PC-9 (cell line): ENCODE measurements around the gene PMIS2. TPM values are rescaled to one million over a fixed set of nuclear protein-coding genes. Genes with fewer than 3 reads are reported as not detected.

Experiments
- BruUV-seq: library from RNA; stranded (reverse); fragments of 400-500 nt; replicated peaks from 2 replicates; lab custom pipeline; 2021; lab: Mats Ljungman, UMichigan
- CTCF ChIA-PET: fragments of 300-600 bp; sonication (Branson Sonifier 250); formaldehyde crosslinking; loops from one replicate; lab custom pipeline; 2022; ENCODE audit warnings: antibody characterized with exemption; lab: Charles Lee
- POLR2A ChIA-PET: fragments of 300-600 bp; sonication (Branson Sonifier 250); formaldehyde crosslinking; loops from one replicate; lab custom pipeline; 2022; ENCODE audit warnings: antibody characterized with exemption; ENCODE audit not compliant: unreplicated experiment; lab: Charles Lee
- DNase-seq, 2 experiments: peaks; one replicate each; pipeline versions ENCODE4 v3.0.0 to v3.0.0-alpha.2; 2015 to 2022; ENCODE audit warnings: mixed read lengths in 1 of 2
- H2AFZ ChIP-seq: fragments of 200-600 bp; sonication (generic); 2 replicates; pipeline ENCODE4 v1.8.1; 2017; ENCODE audit warnings: antibody characterized with exemption
- H3F3A ChIP-seq: fragments of 200-600 bp; sonication (generic); 2 replicates; pipeline ENCODE4 v1.8.1; 2017; ENCODE audit warnings: antibody characterized with exemption, mild to moderate bottlenecking, low read depth; ENCODE audit not compliant: insufficient read depth
- H3K27ac ChIP-seq: fragments of 200-600 bp; sonication (generic); 2 replicates; pipeline ENCODE4 v1.6.1; 2016; ENCODE audit warnings: mixed run types
- H3K27me3 ChIP-seq: fragments of 200-600 bp; sonication (generic); 2 replicates; pipeline ENCODE4 v1.6.1; 2016; ENCODE audit warnings: low read depth, mixed run types; ENCODE audit not compliant: insufficient read depth
- H3K36me3 ChIP-seq: fragments of 200-600 bp; sonication (generic); 2 replicates; pipeline ENCODE4 v1.6.1; 2016; ENCODE audit warnings: low read depth, mixed run types
- H3K4me1 ChIP-seq: fragments of 200-600 bp; sonication (generic); replicated peaks from 2 replicates; pipeline ENCODE4 v1.6.1; 2016; ENCODE audit warnings: mixed run types; ENCODE audit not compliant: insufficient read depth
- H3K4me2 ChIP-seq: fragments of 200-600 bp; sonication (generic); 2 replicates; pipeline ENCODE4 v1.6.1; 2017; ENCODE audit warnings: mixed run types
- H3K4me3 ChIP-seq: fragments of 200-600 bp; sonication (generic); 2 replicates; pipeline ENCODE4 v1.6.1; 2016; ENCODE audit warnings: mixed run types
- H3K79me2 ChIP-seq: fragments of 200-600 bp; sonication (generic); 2 replicates; pipeline ENCODE4 v1.6.1; 2017; ENCODE audit warnings: low read depth, mixed run types
- H3K9me2 ChIP-seq: fragments of 200-600 bp; sonication (generic); 2 replicates; pipeline ENCODE4 v1.8.1; 2017; ENCODE audit warnings: mild to moderate bottlenecking; ENCODE audit not compliant: insufficient read depth
- H3K9me3 ChIP-seq: fragments of 200-600 bp; sonication (generic); 2 replicates; pipeline ENCODE4 v1.8.1; 2016; ENCODE audit warnings: low read depth; ENCODE audit not compliant: insufficient read depth
- H4K20me1 ChIP-seq: fragments of 200-600 bp; sonication (generic); 2 replicates; pipeline ENCODE4 v1.8.1; 2017; ENCODE audit not compliant: insufficient read depth
- CTCF ChIP-seq: fragments of 200-600 bp; sonication (generic); conservative IDR thresholded peaks from 2 replicates; pipeline ENCODE4 v1.6.1; 2017; ENCODE audit warnings: mixed run types, antibody characterized with exemption, mild to moderate bottlenecking, moderate library complexity
- EZH2 ChIP-seq: fragments of 200-600 bp; sonication (generic); IDR thresholded peaks from 2 replicates; pipeline ENCODE4 v1.8.0; 2017; ENCODE audit warnings: antibody characterized with exemption, low read depth
- intact Hi-C: fragments of 100-400 bp; cut with micrococcal nuclease; formaldehyde crosslinking; loops from one replicate; pipeline ENCODE4 v1.10.0; 2022; ENCODE audit not compliant: unreplicated experiment
- total RNA-seq: library from RNA; stranded (reverse); gene quantifications from 2 replicates; pipeline ENCODE4 v1.2.3, GENCODE V29; 2021

The PMIS2 gene
- total RNA-seq, 1 experiment from 2014 or later, result not detected

GRCh38 chr19:35546532-35546931, 39.4 kb upstream of the PMIS2 start:
- POLR2A ChIA-PET, result interaction anchor here (0.6 kb wide), 1 partner anchor 147 kb away, joined by 19 read pairs; no protein-coding TSS in a partner anchor
- Histone ChIP-seq H3F3A (no peaks in the 10 kb centered on the region), H3K27ac (no peak overlapping the region), H3K9me3 (no peaks in the 10 kb centered on the region), H2AFZ (peak overlapping the region; percentile 99; the same call in 1 of the 2 replicates), H3K4me1 (peaks cover 14% of the 10 kb centered on the region), H3K79me2 (peaks cover 42% of the 10 kb centered on the region), H3K36me3 (peaks cover 6% of the 10 kb centered on the region; the same call in 1 of the 2 replicates), H4K20me1 (no peaks in the 10 kb centered on the region; the same call in 1 of the 2 replicates), H3K4me2 (peak overlapping the region; percentile 98), H3K9me2 (no peaks in the 10 kb centered on the region), H3K27me3 (no peaks in the 10 kb centered on the region), H3K4me3 (peak overlapping the region; percentile 100)
- CTCF ChIA-PET, result no interaction called here
- DNase-seq, result no peak
- no TSS peak for BruUV-seq
- TF ChIP-seq EZH2 (no peak), CTCF (no peak)
- intact Hi-C loops, result loop anchor here (5.0 kb wide), 2 partner anchors 96 to 386 kb away; partner anchors contain the start of gene ETV2

- H3K9me2 ChIP-seq, result no peaks in the 10 kb centered on the region
- 0 out of 2 replicates have a peak, but pooled peaks cover 6% of the 10 kb centered on the region for H3K36me3 ChIP-seq
- H3K4me3 ChIP-seq, result no peak overlapping the region
- no peaks in the 10 kb centered on the region for H3K27me3 ChIP-seq
- no peaks in the 10 kb centered on the region; the same call in 1 of the 2 replicates for H3F3A ChIP-seq
- intact Hi-C loops, result loop anchor here (1.0 to 5.0 kb wide), 3 partner anchors 93 to 383 kb away; partner anchors contain the start of gene ETV2
- H3K9me3 ChIP-seq, result no peaks in the 10 kb centered on the region
- DNase-seq, result peak; percentile 46 to 50
- no peak overlapping the region for H2AFZ ChIP-seq
- no peak overlapping the region for H3K4me2 ChIP-seq
- H3K27ac ChIP-seq, result no peak overlapping the region
- TF ChIP-seq CTCF (peak; percentile 88), EZH2 (no peak)
- no TSS peak for BruUV-seq
- H3K4me1 ChIP-seq, result peaks cover 10% of the 10 kb centered on the region
- peaks cover 32% of the 10 kb centered on the region for H3K79me2 ChIP-seq
- ChIA-PET CTCF (interaction anchor here (2.6 kb wide), 1 partner anchor 39 kb away, joined by 10 read pairs; no protein-coding TSS in a partner anchor), POLR2A (no interaction called here)
- H4K20me1 ChIP-seq, result no peaks in the 10 kb centered on the region; the same call in 1 of the 2 replicates
Measured at GRCh38 chr19:35549174-35549788, 36.7 kb upstream of the PMIS2 start.

- ChIA-PET CTCF (interaction anchor here (2.6 kb wide), 1 partner anchor 40 kb away, joined by 10 read pairs; no protein-coding TSS in a partner anchor), POLR2A (no interaction called here)
- Histone ChIP-seq H2AFZ (no peak overlapping the region), H3K9me2 (no peaks in the 10 kb centered on the region), H3K79me2 (peaks cover 25% of the 10 kb centered on the region), H3K4me3 (no peak overlapping the region), H4K20me1 (no peaks in the 10 kb centered on the region; the same call in 1 of the 2 replicates), H3K27me3 (no peaks in the 10 kb centered on the region), H3K4me1 (peaks cover 7% of the 10 kb centered on the region), H3K27ac (no peak overlapping the region), H3F3A (no peaks in the 10 kb centered on the region; the same call in 1 of the 2 replicates), H3K36me3 (0 out of 2 replicates have a peak, but pooled peaks cover 6% of the 10 kb centered on the region), H3K4me2 (no peak overlapping the region), H3K9me3 (no peaks in the 10 kb centered on the region)
- intact Hi-C loops, result loop anchor here (1.0 to 5.0 kb wide), 3 partner anchors 92 to 382 kb away; partner anchors contain the start of gene ETV2
- no TSS peak for BruUV-seq
- TF ChIP-seq EZH2 (no peak), CTCF (no peak)
- no peak for DNase-seq
Measured at GRCh38 chr19:35549879-35550523, 36.0 kb upstream of the PMIS2 start.
